Osteoblast (primary cell): ENCODE results near the gene SMARCA2. TPM values are rescaled to one million over a fixed set of nuclear protein-coding genes. Genes with fewer than 3 reads are reported as not detected.
A peak's percentile ranks its signal among the peaks of the same experiment; 100 is the strongest.

Experiments used
- DNase-seq: peaks from one replicate; pipeline ENCODE4 v3.0.0; 2011; ENCODE audit warnings: low spot score, mixed read lengths; ENCODE audit not compliant: insufficient read length; ENCODE audit errors: missing footprints
- H2AFZ ChIP-seq: 2 replicates; pipeline ENCODE4 v1.6.0; 2011; ENCODE audit warnings: mild to moderate bottlenecking, low read length
- H3K27ac ChIP-seq: 2 replicates; pipeline ENCODE4 v1.5.1; 2011; ENCODE audit warnings: mild to moderate bottlenecking, low read depth, low read length, moderate library complexity
- H3K27me3 ChIP-seq: 2 replicates; pipeline ENCODE4 v1.6.0; 2012; ENCODE audit warnings: mild to moderate bottlenecking, control low read depth, inconsistent platforms, low read length, moderate library complexity; ENCODE audit not compliant: insufficient read depth
- H3K36me3 ChIP-seq: 2 replicates; pipeline ENCODE4 v1.5.1; 2011; ENCODE audit warnings: mild to moderate bottlenecking, low read length, control low read depth, moderate library complexity; ENCODE audit not compliant: insufficient read depth
- H3K4me1 ChIP-seq: 2 replicates; pipeline ENCODE4 v1.5.1; 2011; ENCODE audit warnings: mild to moderate bottlenecking, low read length, control low read depth, moderate library complexity; ENCODE audit not compliant: insufficient read depth
- H3K4me2 ChIP-seq: 2 replicates; pipeline ENCODE4 v1.6.0; 2011; ENCODE audit warnings: mild to moderate bottlenecking, low read length; ENCODE audit not compliant: insufficient read depth
- H3K4me3 ChIP-seq: fragments of 200-600 bp; sonication (generic); 3 replicates; pipeline ENCODE4 v1.5.1; 2012; ENCODE audit warnings: mild to moderate bottlenecking, low read length, inconsistent platforms; ENCODE audit not compliant: insufficient read depth
- H3K79me2 ChIP-seq: 2 replicates; pipeline ENCODE4 v1.6.0; 2012; ENCODE audit warnings: mild to moderate bottlenecking, low read length, control low read depth, inconsistent platforms; ENCODE audit not compliant: insufficient read depth
- H3K9me3 ChIP-seq: 2 replicates; pipeline ENCODE4 v1.5.1; 2011; ENCODE audit warnings: low read depth, low read length, control low read depth
- H4K20me1 ChIP-seq: 2 replicates; pipeline ENCODE4 v1.6.0; 2012; ENCODE audit warnings: mild to moderate bottlenecking, low read length, control low read depth; ENCODE audit not compliant: insufficient read depth
- total RNA-seq: library from RNA; depleted of rRNA; stranded (reverse); fragments of >200 nt; gene quantifications from 2 replicates; pipeline ENCODE4 v1.2.3, GENCODE V29; 2012
- TF ChIP-seq, protein P1 (sequence below): IDR thresholded peaks from 2 replicates; pipeline ENCODE4 v1.5.1; 2011; ENCODE audit warnings: mild to moderate bottlenecking, low read depth, low read length, moderate library complexity; ENCODE audit errors: extremely low read depth

SMARCA2 gene
- total RNA-seq, 1 donor = 101 TPM

DNA sequence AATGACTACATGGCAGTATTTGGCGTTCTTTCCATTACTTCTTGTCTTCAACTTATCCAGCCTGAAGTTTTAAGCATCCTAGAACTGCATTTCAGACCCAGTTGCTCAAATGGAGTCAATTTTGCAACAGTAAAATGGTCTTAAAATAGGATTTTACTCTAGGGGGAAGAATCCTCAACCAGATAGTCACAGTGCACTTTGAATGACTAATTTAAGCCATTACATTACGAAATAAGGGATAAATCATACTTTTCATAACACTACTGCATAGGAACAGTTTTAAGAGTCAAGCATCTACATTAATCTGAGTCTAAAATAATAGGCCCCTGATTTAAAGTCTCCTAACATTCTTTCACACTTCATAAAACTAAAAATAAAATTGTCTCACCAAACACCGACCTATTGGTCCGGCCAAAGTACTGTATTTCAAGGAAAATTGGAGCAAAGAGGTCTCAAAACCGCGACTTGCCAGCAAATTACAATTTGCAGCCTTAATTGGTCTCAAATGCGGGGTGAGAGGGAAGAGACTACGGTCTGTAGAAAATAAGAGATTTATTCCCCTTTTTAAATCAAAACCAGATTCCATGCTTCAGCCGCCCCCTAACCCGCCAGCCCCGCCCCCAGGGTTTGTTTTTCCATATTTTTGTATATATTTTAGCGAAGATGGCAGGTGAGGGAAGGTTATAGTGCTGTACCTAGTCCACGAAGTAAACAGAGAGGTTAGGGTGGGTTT is 1.2 kb upstream of the SMARCA2 start:
- H3K4me1 ChIP-seq = peaks cover 21% of the 10 kb centered on the region
- H3K4me3 ChIP-seq = peak overlapping the region; percentile 78
- no peaks in the 10 kb centered on the region for H3K36me3 ChIP-seq
- H4K20me1 ChIP-seq = peaks cover 8% of the 10 kb centered on the region
- peak; percentile 90 for DNase-seq
- peak overlapping the region; percentile 89 for H3K4me2 ChIP-seq
- TF ChIP-seq, protein P1, sequence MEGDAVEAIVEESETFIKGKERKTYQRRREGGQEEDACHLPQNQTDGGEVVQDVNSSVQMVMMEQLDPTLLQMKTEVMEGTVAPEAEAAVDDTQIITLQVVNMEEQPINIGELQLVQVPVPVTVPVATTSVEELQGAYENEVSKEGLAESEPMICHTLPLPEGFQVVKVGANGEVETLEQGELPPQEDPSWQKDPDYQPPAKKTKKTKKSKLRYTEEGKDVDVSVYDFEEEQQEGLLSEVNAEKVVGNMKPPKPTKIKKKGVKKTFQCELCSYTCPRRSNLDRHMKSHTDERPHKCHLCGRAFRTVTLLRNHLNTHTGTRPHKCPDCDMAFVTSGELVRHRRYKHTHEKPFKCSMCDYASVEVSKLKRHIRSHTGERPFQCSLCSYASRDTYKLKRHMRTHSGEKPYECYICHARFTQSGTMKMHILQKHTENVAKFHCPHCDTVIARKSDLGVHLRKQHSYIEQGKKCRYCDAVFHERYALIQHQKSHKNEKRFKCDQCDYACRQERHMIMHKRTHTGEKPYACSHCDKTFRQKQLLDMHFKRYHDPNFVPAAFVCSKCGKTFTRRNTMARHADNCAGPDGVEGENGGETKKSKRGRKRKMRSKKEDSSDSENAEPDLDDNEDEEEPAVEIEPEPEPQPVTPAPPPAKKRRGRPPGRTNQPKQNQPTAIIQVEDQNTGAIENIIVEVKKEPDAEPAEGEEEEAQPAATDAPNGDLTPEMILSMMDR = no peak
- peaks cover 12% of the 10 kb centered on the region for H3K79me2 ChIP-seq
- H3K27me3 ChIP-seq = no peaks in the 10 kb centered on the region
- peak overlapping the region; percentile 46 for H3K27ac ChIP-seq
- H2AFZ ChIP-seq = peak overlapping the region; percentile 76
- no peaks in the 10 kb centered on the region for H3K9me3 ChIP-seq

DNA sequence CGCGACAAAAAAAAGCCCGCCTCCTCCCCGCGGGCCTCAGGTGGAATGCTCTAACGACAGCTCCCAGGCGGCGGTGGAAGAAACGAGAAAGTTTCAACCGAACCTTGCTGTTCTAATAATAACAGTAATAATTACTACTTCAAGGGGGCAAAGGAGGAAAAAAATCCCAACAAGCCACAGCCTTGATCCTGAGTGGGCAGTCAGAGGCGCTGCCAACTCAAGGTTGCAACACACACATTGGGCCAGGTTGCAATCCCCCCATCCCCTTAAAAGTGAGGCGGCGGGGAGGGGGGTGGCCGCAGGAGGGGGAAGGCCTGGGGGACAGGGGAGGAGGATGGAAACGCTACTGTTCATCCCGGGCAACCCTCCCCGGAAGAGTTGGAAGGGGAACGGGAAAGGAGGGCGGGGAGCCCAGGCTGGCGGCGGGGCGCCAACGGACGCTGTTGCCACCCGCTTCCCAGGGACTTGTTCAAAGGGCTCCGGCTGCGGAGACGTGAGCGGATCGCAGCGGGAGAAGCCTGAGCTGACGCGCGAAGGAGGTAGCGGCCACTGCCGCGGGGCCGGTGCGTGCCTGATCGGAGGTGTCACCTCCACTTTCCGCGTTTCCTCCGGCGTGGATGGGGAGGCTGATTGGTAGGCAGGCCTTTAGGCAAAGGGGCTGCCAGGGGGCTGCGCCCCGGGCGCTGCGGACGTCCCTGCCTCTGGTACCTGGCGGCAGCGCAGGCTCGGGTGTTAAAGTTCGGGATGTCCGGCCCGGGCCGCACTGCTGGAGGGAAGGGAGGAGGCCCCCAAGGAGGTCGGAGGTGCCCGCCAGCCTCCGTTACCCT is 647 bp downstream of the SMARCA2 start:
- Histone ChIP-seq H3K9me3 (no peaks in the 10 kb centered on the region), H3K27ac (peak overlapping the region; percentile 81), H3K27me3 (no peaks in the 10 kb centered on the region), H3K36me3 (no peaks in the 10 kb centered on the region), H3K4me3 (peak overlapping the region; percentile 78), H2AFZ (peak overlapping the region; percentile 91), H3K79me2 (peaks cover 31% of the 10 kb centered on the region), H4K20me1 (peaks cover 14% of the 10 kb centered on the region), H3K4me2 (peak overlapping the region; percentile 89), H3K4me1 (peaks cover 24% of the 10 kb centered on the region)
- TF ChIP-seq, protein P1 = no peak
- DNase-seq = peak; percentile 90

DNA sequence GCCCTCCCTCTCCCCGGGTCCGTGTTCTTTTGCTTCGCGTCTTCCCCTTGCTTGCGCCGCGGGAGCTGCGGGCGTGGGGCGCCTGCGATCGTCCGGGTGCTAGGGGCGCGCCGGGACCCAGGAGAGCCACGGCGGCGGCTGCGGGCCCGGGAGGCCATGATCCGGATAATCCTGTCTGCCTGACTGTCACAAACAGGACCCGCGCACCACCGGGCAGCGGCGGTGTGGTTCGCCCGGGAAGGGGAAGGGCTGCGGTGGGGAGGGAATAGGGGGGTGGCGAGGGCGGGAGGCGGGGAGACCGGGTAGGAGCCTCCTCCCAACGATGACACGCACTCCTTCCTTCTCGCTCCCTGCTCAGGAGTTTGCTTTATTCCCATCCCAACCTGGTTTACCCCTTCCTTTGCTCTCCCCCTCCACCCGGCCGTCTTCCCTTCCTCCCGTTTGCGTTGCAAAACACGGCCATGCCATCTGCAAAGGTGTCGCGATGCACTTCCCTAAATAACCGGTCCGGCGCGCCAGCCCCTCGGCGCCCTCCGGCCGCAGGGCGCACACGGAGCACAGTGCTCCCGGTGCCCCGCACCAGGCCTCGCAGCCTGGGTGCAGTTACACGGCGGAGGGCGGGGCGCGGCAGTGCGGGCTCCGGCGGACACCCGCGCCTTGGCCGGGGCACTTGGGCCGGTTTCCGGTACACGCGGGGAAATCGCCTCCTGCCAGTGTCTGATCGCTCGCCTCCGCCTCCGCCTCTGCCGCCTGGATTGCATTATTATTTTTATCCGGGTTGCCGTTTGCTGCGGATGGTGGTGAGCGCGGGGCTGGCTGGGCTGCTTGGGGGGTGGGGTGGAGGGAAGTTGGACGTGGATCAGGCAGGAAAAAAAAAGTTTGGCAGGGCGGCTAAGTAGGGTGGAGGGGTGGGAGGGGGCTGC is 1.5 kb downstream of the SMARCA2 start:
- H4K20me1 ChIP-seq = peaks cover 18% of the 10 kb centered on the region
- no peaks in the 10 kb centered on the region for H3K36me3 ChIP-seq
- peak overlapping the region; percentile 91 for H2AFZ ChIP-seq
- peak overlapping the region; percentile 89 for H3K4me2 ChIP-seq
- H3K9me3 ChIP-seq = no peaks in the 10 kb centered on the region
- H3K27me3 ChIP-seq = no peaks in the 10 kb centered on the region
- H3K4me1 ChIP-seq = peaks cover 24% of the 10 kb centered on the region
- peak overlapping the region; percentile 78 for H3K4me3 ChIP-seq
- DNase-seq = peak; percentile 97
- H3K27ac ChIP-seq = peak overlapping the region; percentile 81
- H3K79me2 ChIP-seq = peaks cover 40% of the 10 kb centered on the region
- TF ChIP-seq, protein P1 = no peak
